ENCODE results near the gene TMEM220.

GRCh38 chr17:10775058-10775457 is 45.2 kb upstream of the TMEM220 start:
- no peak for TF ChIP-seq CTCF (IDR thresholded peaks at IDR 0.05; ENCODE audit: low read depth, low read length)
- TF ChIP-seq EZH2phosphoT487 (IDR thresholded peaks at IDR 0.05; ENCODE audit: low read depth), result no peak
